ENCODE data around the gene KY. TPM values are rescaled to one million over a fixed set of nuclear protein-coding genes. Genes with fewer than 3 reads are reported as not detected.

The KY gene
- total and polyA plus RNA-seq, 2 of the 8 experiments (the other 6 are each of a cell fraction or from before 2014, with no cell fraction given) = not detected

DNA sequence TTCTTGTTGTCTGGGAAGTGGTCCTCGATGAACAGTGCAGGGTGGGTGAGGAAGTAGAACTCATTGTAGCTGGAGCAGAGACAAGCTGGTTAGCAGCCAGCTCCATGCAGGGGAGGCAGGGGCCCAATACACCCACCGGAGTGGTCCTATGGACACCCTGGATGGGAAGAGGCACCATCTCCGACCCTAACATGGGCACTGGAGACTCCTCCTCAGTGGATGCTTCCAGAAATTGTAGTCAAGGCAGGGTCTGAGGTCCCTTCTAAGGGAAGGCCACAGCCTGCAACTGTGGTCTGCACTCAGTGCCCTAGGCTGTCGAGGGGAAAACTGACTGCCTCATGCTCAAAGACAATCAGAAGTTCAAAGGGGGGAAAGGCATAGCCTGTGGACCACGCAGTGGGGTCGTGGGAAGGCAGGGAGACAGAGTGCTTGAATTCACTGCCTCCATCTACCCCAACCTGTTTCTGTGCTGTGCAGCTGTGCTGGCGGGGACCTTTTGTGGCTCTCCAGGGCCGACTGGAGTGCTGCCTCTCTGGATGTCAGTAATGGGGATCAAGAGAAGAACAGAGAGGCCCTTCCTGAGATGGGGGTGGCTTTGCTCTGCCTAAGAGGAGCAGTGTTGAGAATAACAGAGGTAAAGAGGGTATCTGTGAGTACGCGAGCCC lies 41.9 kb downstream of the KY start:
- DNase-seq (ENCODE audit: low read depth in 1 of 2, low spot score in 2 of 2) = no peak
- no peak for TF ChIP-seq ZNF274 (IDR thresholded peaks at IDR 0.05; ENCODE audit: borderline replicate concordance, extremely low read depth, low read length)
- no peak for TF ChIP-seq CHD2 (IDR thresholded peaks at IDR 0.05; ENCODE audit: low read length)
- TF ChIP-seq RNF2 (IDR thresholded peaks at IDR 0.05; ENCODE audit: borderline replicate concordance, low read depth, low read length, missing control alignments, poor library complexity, severe bottlenecking) = no peak
- no peak for TF ChIP-seq TCF12 (IDR thresholded peaks at IDR 0.05; ENCODE audit: low read depth, low read length)
- no peak for TF ChIP-seq BRCA1 (IDR thresholded peaks at IDR 0.05; ENCODE audit: low read depth, low read length)
- TF ChIP-seq CREB1 (IDR thresholded peaks at IDR 0.05) = no peak
- TF ChIP-seq YY1 (IDR thresholded peaks at IDR 0.05; ENCODE audit: low read depth, low read length) = no peak
- TF ChIP-seq GTF2F1 (IDR thresholded peaks at IDR 0.05; ENCODE audit: borderline replicate concordance, low read depth, low read length) = no peak
- TF ChIP-seq HDAC6 (IDR thresholded peaks at IDR 0.05; ENCODE audit: low read depth, low read length) = no peak
- TF ChIP-seq PHF8 (conservative IDR thresholded peaks at IDR 0.05; ENCODE audit: low read depth, low read length) = no peak
- TF ChIP-seq CBX5 (IDR thresholded peaks at IDR 0.05; ENCODE audit: low read depth, low read length) = no peak
- TF ChIP-seq ASH2L (IDR thresholded peaks at IDR 0.05; ENCODE audit: low read length) = no peak
- no peak for TF ChIP-seq CEBPB (IDR thresholded peaks at IDR 0.05; ENCODE audit: low read depth, low read length)
- no peak for TF ChIP-seq KDM5A (IDR thresholded peaks at IDR 0.05; ENCODE audit: low read length)
- no peak for TF ChIP-seq SRF (IDR thresholded peaks at IDR 0.05; ENCODE audit: low read depth, low read length)

More for the DNA sequence above, 41.9 kb downstream of the KY start:
- Histone ChIP-seq H3K4me2 (ENCODE audit: insufficient read depth in 1 of 2, low read depth in 2 of 2, low read length in 2 of 2) (no peak overlapping the region), H3K36me3 (ENCODE audit: control insufficient read depth in 2 of 4, insufficient read depth in 4 of 4, low read length in 3 of 4) (no peaks in the 10 kb centered on the region), H3K4ac (replicated peaks; ENCODE audit: insufficient read length, low read depth, low read length) (no peak overlapping the region), H3K4me1 (replicated peaks in 1 of 4; ENCODE audit: control insufficient read depth in 3 of 4, insufficient read depth in 4 of 4, low read length in 3 of 4) (no peaks in the 10 kb centered on the region), H3K4me3 (ENCODE audit: extremely low read depth in 1 of 4, insufficient read depth in 2 of 4, low read depth in 3 of 4, low read length in 4 of 4) (no peak overlapping the region), H3K79me1 (ENCODE audit: low read depth, low read length) (no peaks in the 10 kb centered on the region), H2BK12ac (ENCODE audit: low read depth, low read length) (no peak overlapping the region), H4K20me1 (replicated peaks in 1 of 2; ENCODE audit: control insufficient read depth in 1 of 2, insufficient read depth in 2 of 2, low read length in 2 of 2) (peaks cover 2 to 3% of the 10 kb centered on the region in 2 experiments), H3K9me3 (ENCODE audit: insufficient read depth in 2 of 2, low read depth in 1 of 2, low read length in 1 of 2) (no peaks in the 10 kb centered on the region), H4K5ac (ENCODE audit: insufficient read length, low read depth, low read length) (no peak overlapping the region), H3K56ac (replicated peaks; ENCODE audit: insufficient read length, low read depth, low read length) (no peak overlapping the region), H4K91ac (replicated peaks; ENCODE audit: insufficient read length, low read length) (no peak overlapping the region), H3K79me2 (ENCODE audit: control insufficient read depth in 1 of 2, insufficient read depth in 2 of 2, low read length in 2 of 2) (no peaks in the 10 kb centered on the region), H3K18ac (ENCODE audit: extremely low read depth, low read length) (no peak overlapping the region), H2BK5ac (ENCODE audit: low read depth, low read length) (no peak overlapping the region), H3K27me3 (replicated peaks in 1 of 4; ENCODE audit: control insufficient read depth in 3 of 4, extremely low read depth in 1 of 4, insufficient read depth in 3 of 4, low read length in 3 of 4) (peaks cover 0 to 2% (median 0%) of the 10 kb centered on the region in 4 experiments; a peak in 2 of 7 replicates), H3K9ac (replicated peaks in 1 of 4; ENCODE audit: extremely low read depth in 1 of 4, low read depth in 3 of 4, low read length in 3 of 4) (no peak overlapping the region), H2AFZ (ENCODE audit: low read length) (no peak overlapping the region), H2BK15ac (ENCODE audit: low read length) (no peak overlapping the region), H2BK120ac (replicated peaks; ENCODE audit: low read depth, low read length) (no peak overlapping the region), H3K14ac (ENCODE audit: insufficient read length) (no peak overlapping the region), H3K23me2 (ENCODE audit: low read depth, low read length) (no peaks in the 10 kb centered on the region), H2BK20ac (ENCODE audit: low read length) (no peak overlapping the region), H3K23ac (ENCODE audit: insufficient read length) (no peak overlapping the region), H4K8ac (ENCODE audit: extremely low read depth, insufficient read depth, low read length) (no peak overlapping the region), H2AK5ac (ENCODE audit: low read depth, low read length) (no peak overlapping the region), H3K27ac (ENCODE audit: low read depth, low read length) (no peak overlapping the region)
- 90% methylated on average over 10 of the region's 10 CpGs; no CpG with 5 or more reads in 1 of the 2 experiments for WGBS, 2 experiments (ENCODE audit: extremely low coverage in 1 of 2, insufficient coverage in 1 of 2, insufficient read length in 1 of 2, insufficient replicate concordance in 2 of 2, low coverage in 1 of 2, low lambda C conversion rate in 2 of 2, missing lambda C conversion rate in 1 of 2)
- ChIA-PET CTCF (ENCODE audit: partially characterized antibody) (interaction anchor here (1.3 to 13.3 kb wide), 5 partner anchors 8 to 186 kb away, joined by 3 to 197 read pairs (median 8); partner anchors contain the start of gene EPHB1), POLR2A (ENCODE audit: partially characterized antibody) (no interaction called here)
- no peak for FAIRE-seq

Data from H1 (cell line).